H1 (cell line): Measurements from ENCODE around the gene ENDOV. TPM values are rescaled to one million over a fixed set of nuclear protein-coding genes. Genes with fewer than 3 reads are reported as not detected.

ENCODE experiments used
- CTCF ChIA-PET: fragments of 300-600 bp; sonication (Branson Sonifier 250); formaldehyde crosslinking; loops from one replicate; lab custom pipeline; 2021; ENCODE audit not compliant: partially characterized antibody; lab: Charles Lee
- POLR2A ChIA-PET: fragments of 300-600 bp; sonication (Branson Sonifier 250); formaldehyde crosslinking; loops from one replicate; lab custom pipeline; 2021; ENCODE audit warnings: inconsistent platforms; ENCODE audit not compliant: partially characterized antibody; lab: Charles Lee
- DNase-seq, 2 experiments: peaks; one replicate each; pipeline versions ENCODE4 v3.0.0 to v3.0.0-alpha.2; 2010 to 2022; ENCODE audit warnings: low spot score in 2 of 2, low read depth in 1 of 2, mixed read lengths in 1 of 2
- FAIRE-seq: peaks from 2 replicates; lab custom pipeline; 2011; peaks lifted over from hg19 to GRCh38; lab: Jason Lieb, UNC
- H2AFZ ChIP-seq: 2 replicates; pipeline ENCODE4 v1.8.1; 2012; ENCODE audit warnings: low read length, inconsistent platforms
- H2AK5ac ChIP-seq: 2 replicates; pipeline ENCODE4 v1.6.1; 2013; ENCODE audit warnings: low read depth, low read length
- H2BK120ac ChIP-seq: replicated peaks from 2 replicates; pipeline ENCODE3; 2013; ENCODE audit warnings: low read depth, low read length, inconsistent platforms
- H2BK12ac ChIP-seq: 2 replicates; pipeline ENCODE4 v1.6.1; 2013; ENCODE audit warnings: low read depth, low read length
- H2BK15ac ChIP-seq: 2 replicates; pipeline ENCODE4 v1.6.1; 2013; ENCODE audit warnings: low read length
- H2BK20ac ChIP-seq: 2 replicates; pipeline ENCODE4 v1.6.1; 2013; ENCODE audit warnings: low read length
- H2BK5ac ChIP-seq: 2 replicates; pipeline ENCODE4 v1.6.1; 2013; ENCODE audit warnings: low read depth, low read length
- H3K14ac ChIP-seq: 2 replicates; pipeline ENCODE4 v1.6.1; 2013; ENCODE audit warnings: inconsistent platforms; ENCODE audit not compliant: insufficient read length
- H3K18ac ChIP-seq: 2 replicates; pipeline ENCODE4 v1.6.1; 2013; ENCODE audit warnings: low read length; ENCODE audit errors: extremely low read depth
- H3K23ac ChIP-seq: 2 replicates; pipeline ENCODE4 v1.6.1; 2013; ENCODE audit warnings: inconsistent platforms; ENCODE audit not compliant: insufficient read length
- H3K23me2 ChIP-seq: 2 replicates; pipeline ENCODE4 v1.6.1; 2013; ENCODE audit warnings: low read depth, low read length
- H3K27ac ChIP-seq: 2 replicates; pipeline ENCODE4 v1.6.1; 2011; ENCODE audit warnings: low read depth, low read length, inconsistent platforms
- H3K27me3 ChIP-seq, 4 experiments: replicated peaks in 1 of 4; 1 replicate in 1 of 4; 2 replicates in 3 of 4; pipeline versions ENCODE4 v1.6.1 to v1.8.1; 2011 to 2013; ENCODE audit warnings: low read length in 3 of 4, mild to moderate bottlenecking in 3 of 4, inconsistent platforms in 2 of 4, mixed read lengths in 2 of 4, moderate library complexity in 1 of 4; ENCODE audit not compliant: control insufficient read depth in 3 of 4, insufficient read depth in 3 of 4; ENCODE audit errors: extremely low read depth in 1 of 4
- H3K36me3 ChIP-seq, 4 experiments: 2 replicates each; pipeline versions ENCODE4 v1.6.1 to v1.8.1; 2011 to 2013; ENCODE audit warnings: mild to moderate bottlenecking in 4 of 4, low read length in 3 of 4, moderate library complexity in 2 of 4, control low read depth in 1 of 4, inconsistent platforms in 1 of 4; ENCODE audit not compliant: insufficient read depth in 4 of 4, control insufficient read depth in 2 of 4
- H3K4ac ChIP-seq: replicated peaks from 2 replicates; pipeline ENCODE3; 2013; ENCODE audit warnings: low read length, low read depth, mixed read lengths, inconsistent platforms; ENCODE audit not compliant: insufficient read length
- H3K4me1 ChIP-seq, 4 experiments: replicated peaks in 1 of 4; 1 replicate in 1 of 4; 2 replicates in 3 of 4; pipeline versions ENCODE4 v1.6.1 to v1.8.1; 2011 to 2013; ENCODE audit warnings: low read length in 3 of 4, inconsistent platforms in 2 of 4, mixed read lengths in 1 of 4; ENCODE audit not compliant: insufficient read depth in 4 of 4, control insufficient read depth in 3 of 4
- H3K4me2 ChIP-seq, 2 experiments: 2 replicates each; pipeline versions ENCODE4 v1.6.1 to v1.8.1; 2011 to 2013; ENCODE audit warnings: low read depth in 2 of 2, low read length in 2 of 2, control low read depth in 1 of 2, inconsistent platforms in 1 of 2, mild to moderate bottlenecking in 1 of 2; ENCODE audit not compliant: insufficient read depth in 1 of 2
- H3K4me3 ChIP-seq, 4 experiments: fragments of 200-600, 300-600 bp in 1 of 4; sonication (generic), shearing (Covaris generic), sonication (Bioruptor Twin) in 1 of 4; 2 replicates each; pipeline versions ENCODE4 v1.5.1 to v1.8.1; 2011 to 2016; ENCODE audit warnings: low read length in 4 of 4, low read depth in 3 of 4, control low read depth in 2 of 4, inconsistent platforms in 2 of 4, mild to moderate bottlenecking in 2 of 4, mixed read lengths in 1 of 4, moderate library complexity in 1 of 4; ENCODE audit not compliant: insufficient read depth in 2 of 4; ENCODE audit errors: extremely low read depth in 1 of 4
- H3K56ac ChIP-seq: replicated peaks from 2 replicates; pipeline ENCODE3; 2013; ENCODE audit warnings: low read depth, mild to moderate bottlenecking, mixed read lengths, low read length, inconsistent platforms; ENCODE audit not compliant: insufficient read length
- H3K79me1 ChIP-seq: 2 replicates; pipeline ENCODE4 v1.6.1; 2013; ENCODE audit warnings: low read depth, low read length, control low read depth
- H3K79me2 ChIP-seq, 2 experiments: 2 replicates each; pipeline versions ENCODE4 v1.6.1 to v1.8.1; 2012 to 2013; ENCODE audit warnings: low read length in 2 of 2, mild to moderate bottlenecking in 2 of 2, inconsistent platforms in 1 of 2; ENCODE audit not compliant: insufficient read depth in 2 of 2, control insufficient read depth in 1 of 2
- H3K9ac ChIP-seq, 4 experiments: replicated peaks in 1 of 4; 1 replicate in 1 of 4; 2 replicates in 3 of 4; pipeline versions ENCODE4 v1.6.1 to v1.8.1; 2011 to 2013; ENCODE audit warnings: low read depth in 3 of 4, low read length in 3 of 4, control low read depth in 2 of 4, mild to moderate bottlenecking in 2 of 4, moderate library complexity in 2 of 4, inconsistent platforms in 1 of 4; ENCODE audit errors: extremely low read depth in 1 of 4
- H3K9me3 ChIP-seq, 2 experiments: 2 replicates each; pipeline versions ENCODE4 v1.6.1 to v1.8.1; 2012 to 2013; ENCODE audit warnings: mild to moderate bottlenecking in 2 of 2, moderate library complexity in 2 of 2, control low read depth in 1 of 2, inconsistent platforms in 1 of 2, low read depth in 1 of 2, low read length in 1 of 2, mixed read lengths in 1 of 2; ENCODE audit not compliant: insufficient read depth in 2 of 2
- H4K20me1 ChIP-seq, 2 experiments: replicated peaks in 1 of 2; 2 replicates each; pipeline versions ENCODE3 to v1.8.1; 2011 to 2013; ENCODE audit warnings: inconsistent platforms in 2 of 2, low read length in 2 of 2, mild to moderate bottlenecking in 1 of 2; ENCODE audit not compliant: insufficient read depth in 2 of 2, control insufficient read depth in 1 of 2
- H4K5ac ChIP-seq: 2 replicates; pipeline ENCODE4 v1.6.1; 2013; ENCODE audit warnings: low read length, low read depth, mixed read lengths, inconsistent platforms; ENCODE audit not compliant: insufficient read length
- H4K8ac ChIP-seq: 2 replicates; pipeline ENCODE4 v1.8.0; 2013; ENCODE audit warnings: mild to moderate bottlenecking, moderate library complexity, low read length, inconsistent platforms; ENCODE audit not compliant: insufficient read depth; ENCODE audit errors: extremely low read depth
- H4K91ac ChIP-seq: replicated peaks from 2 replicates; pipeline ENCODE3; 2013; ENCODE audit warnings: low read length, mixed read lengths, inconsistent platforms; ENCODE audit not compliant: insufficient read length
- CHD1 ChIP-seq: IDR thresholded peaks from 2 replicates; pipeline ENCODE4 v1.6.1; 2012; ENCODE audit warnings: low read depth, low read length, improper control_type of control experiment
- HDAC2 ChIP-seq, 2 experiments: fragments of 300-600 bp in 1 of 2; sonication (generic) in 1 of 2; IDR thresholded peaks; 2 replicates each; pipeline ENCODE4 v1.6.1; 2011 to 2012; ENCODE audit warnings: low read depth in 2 of 2, low read length in 2 of 2, mild to moderate bottlenecking in 2 of 2, moderate library complexity in 2 of 2, borderline replicate concordance in 1 of 2, inconsistent platforms in 1 of 2
- JUN ChIP-seq: IDR thresholded peaks from 2 replicates; pipeline ENCODE4 v1.6.1; 2011; ENCODE audit warnings: low read depth, mild to moderate bottlenecking, improper control_type of control experiment, low read length
- POLR2AphosphoS5 ChIP-seq: IDR thresholded peaks from 2 replicates; pipeline ENCODE4 v1.6.1; 2011; ENCODE audit warnings: low read depth, low read length
- POU5F1 ChIP-seq: IDR thresholded peaks from 2 replicates; pipeline ENCODE4 v1.6.1; 2011; ENCODE audit warnings: low read depth, mild to moderate bottlenecking, low read length, moderate library complexity
- RAD21 ChIP-seq, 2 experiments: IDR thresholded peaks in 1 of 2; conservative IDR thresholded peaks in 1 of 2; 2 replicates each; pipeline ENCODE4 v1.6.1; 2011; ENCODE audit warnings: low read depth in 2 of 2, low read length in 2 of 2, improper control_type of control experiment in 1 of 2, inconsistent platforms in 1 of 2, mild to moderate bottlenecking in 1 of 2, moderate library complexity in 1 of 2
- SIX5 ChIP-seq: IDR thresholded peaks from 2 replicates; pipeline ENCODE4 v1.6.1; 2011; ENCODE audit warnings: mild to moderate bottlenecking, low read depth, low read length
- SP4 ChIP-seq: IDR thresholded peaks from 2 replicates; pipeline ENCODE4 v1.6.1; 2012; ENCODE audit warnings: low read length, inconsistent platforms
- WGBS, 2 experiments: shearing (Covaris generic) in 1 of 2; methylation state at CpG; one replicate each; pipeline versions ENCODE4 v1.1.6 to v1.1.7; 2013 to 2015; ENCODE audit warnings: low lambda C conversion rate in 2 of 2, mixed read lengths in 2 of 2, inconsistent platforms in 1 of 2, low coverage in 1 of 2, missing lambda C conversion rate in 1 of 2; ENCODE audit not compliant: insufficient replicate concordance in 2 of 2, insufficient coverage in 1 of 2, insufficient read length in 1 of 2; ENCODE audit errors: extremely low coverage in 1 of 2, missing lambda C conversion rate in 1 of 2; 5-methylcytosine and 5-hydroxymethylcytosine counted together
- polyA plus RNA-seq, 7 experiments: library from polyadenylated mRNA; depleted of rRNA in 3 of 7; stranded (reverse) in 5 of 7; unstranded in 2 of 7; fragments of >200 nt in 5 of 7; fragments of 200-250 nt in 2 of 7; gene quantifications; 1 replicate in 5 of 7; 2 replicates in 1 of 7; 4 replicates in 1 of 7; pipeline versions ENCODE4 v1.2.1 to v1.2.3, GENCODE V29; 2011 to 2013; ENCODE audit warnings: missing spikeins in 2 of 7, mixed read lengths in 2 of 7
- total RNA-seq: library from RNA; stranded (reverse); fragmentation: NEBNext Ultra II Directional; extraction: Animal tissue kit (Norgen Biotek cat#: 25700); gene quantifications from 2 replicates; pipeline ENCODE4 v1.2.1, GENCODE V29; 2021

The ENDOV gene
- total and polyA plus RNA-seq, 2 of the 8 experiments (the other 6 are each of a cell fraction or from before 2014, with no cell fraction given): 10.6 to 13.3 TPM

- H3K56ac ChIP-seq: no peak overlapping the region
- peaks cover 11% of the 10 kb centered on the region; the same call in 1 of the 2 replicates for H3K23me2 ChIP-seq
- DNase-seq (no peak), FAIRE-seq (no peak)
- H3K4ac ChIP-seq: no peak overlapping the region
- peaks cover 0 to 3% (median 0%) of the 10 kb centered on the region in 4 experiments; a peak in 1 of 8 replicates for H3K36me3 ChIP-seq
- 69% methylated on average over 7 of the region's 7 CpGs; no CpG with 5 or more reads in 1 of the 2 experiments for WGBS, 2 experiments
- H3K4me2 ChIP-seq: peak overlapping the region; percentile 72 to 97; a peak in 2 of 4 replicates
- H3K23ac ChIP-seq: no peak overlapping the region
- peak overlapping the region in 3 of 4 experiments; percentile 69 to 85 (median 82); a peak in 3 of 8 replicates for H3K4me3 ChIP-seq
- no peak overlapping the region; the same call in 1 of the 2 replicates for H4K8ac ChIP-seq
- no peak overlapping the region for H3K27ac ChIP-seq
- H2BK12ac ChIP-seq: no peak overlapping the region
- H3K27me3 ChIP-seq: peaks cover 1 to 13% (median 9%) of the 10 kb centered on the region in 4 experiments
- H3K18ac ChIP-seq: no peak overlapping the region
- H3K79me2 ChIP-seq: no peaks in the 10 kb centered on the region
- H4K5ac ChIP-seq: no peak overlapping the region
- POLR2A ChIA-PET: interaction anchor here (1.6 kb wide), 1 partner anchor 271 kb away, joined by 3 read pairs; no protein-coding TSS in a partner anchor
- no peak overlapping the region for H3K14ac ChIP-seq
- H2BK15ac ChIP-seq: no peak overlapping the region
- no peaks in the 10 kb centered on the region; the same call in 1 of the 2 replicates for H3K79me1 ChIP-seq
- no peak overlapping the region for H2AFZ ChIP-seq
- peaks cover 0 to 3% (median under 1%) of the 10 kb centered on the region in 4 experiments; a peak in 4 of 7 replicates for H3K4me1 ChIP-seq
- no peak overlapping the region for H2AK5ac ChIP-seq
- H4K20me1 ChIP-seq: peaks cover 4 to 11% of the 10 kb centered on the region in 2 experiments
- no peak overlapping the region for H4K91ac ChIP-seq
- no peak overlapping the region for H2BK20ac ChIP-seq
- no peak overlapping the region for H2BK120ac ChIP-seq
- no peak overlapping the region for H3K9ac ChIP-seq
- no peak overlapping the region for H2BK5ac ChIP-seq
- TF ChIP-seq POLR2AphosphoS5 (no peak), JUN (no peak), POU5F1 (no peak), SIX5 (no peak), RAD21 (IDR thresholded peaks at IDR 0.05 in 1 of 2, conservative IDR thresholded peaks at IDR 0.05 in 1 of 2; ENCODE audit: low read depth in 2 of 2, low read length in 2 of 2) (no peak), CHD1 (no peak), HDAC2 (IDR thresholded peaks at IDR 0.05; ENCODE audit: borderline replicate concordance in 1 of 2, low read depth in 2 of 2, low read length in 2 of 2) (no peak), SP4 (no peak)
- TF ChIP-seq, all 59 proteins: peak for 0
- CTCF ChIA-PET: interaction anchor here (1.0 to 1.2 kb wide), 3 partner anchors 11 to 220 kb away, joined by 3 to 4 read pairs (median 4); no protein-coding TSS in a partner anchor
- H3K9me3 ChIP-seq: no peaks in the 10 kb centered on the region
Measured at GRCh38 chr17:80416260-80416939, 1.4 kb downstream of the ENDOV start.
